ENCODE data around the gene SPRING1. TPM values are rescaled to one million over a fixed set of nuclear protein-coding genes. Genes with fewer than 3 reads are reported as not detected.

SPRING1 gene
- total and polyA plus RNA-seq, 12 donors, result 9.7 to 33.9 (median 25.8) TPM

- Histone ChIP-seq H3K36me3 (replicated peaks in 1 of 2) (peaks cover 0 to 12% of the 10 kb centered on the region in 2 donors), H3K27ac (no peak overlapping the region), H3K27me3 (no peaks in the 10 kb centered on the region), H3K9me3 (replicated peaks in 1 of 3) (no peaks in the 10 kb centered on the region), H3K4me3 (no peak overlapping the region), H3K4me1 (replicated peaks in 1 of 2) (peaks cover 0 to 19% of the 10 kb centered on the region in 2 donors)
- WGBS, 4 donors, result 90 to 93% (median 92%) methylated on average over 10 of the region's 10 CpGs
- no peak for TF ChIP-seq CTCF (IDR thresholded peaks at IDR 0.05)
- TF ChIP-seq POLR2A (IDR thresholded peaks at IDR 0.05), result no peak
- intact Hi-C loops (cut with DNase I), result no loop called here
- DNase-seq, result no peak
These were observed 2.8 kb downstream of the SPRING1 start for GRCh38 chr12:116735084-116735483.

- Histone ChIP-seq H3K36me3 (replicated peaks in 1 of 2) (peaks cover 0 to 12% of the 10 kb centered on the region in 2 donors), H3K9me3 (replicated peaks in 1 of 3) (no peaks in the 10 kb centered on the region), H3K27ac (peak overlapping the region in 2 of 5 donors; percentile 15 to 31), H3K27me3 (no peaks in the 10 kb centered on the region), H3K4me3 (no peak overlapping the region), H3K4me1 (replicated peaks in 1 of 2) (peaks cover 0 to 19% of the 10 kb centered on the region in 2 donors)
- intact Hi-C loops (cut with DNase I), result no loop called here
- WGBS, 4 donors, result 87 to 96% (median 94%) methylated on average over 5 of the region's 5 CpGs
- DNase-seq, result no peak
- no peak for TF ChIP-seq POLR2A (IDR thresholded peaks at IDR 0.05)
These were observed 3.6 kb downstream of the SPRING1 start for GRCh38 chr12:116734156-116734768.

DNA sequence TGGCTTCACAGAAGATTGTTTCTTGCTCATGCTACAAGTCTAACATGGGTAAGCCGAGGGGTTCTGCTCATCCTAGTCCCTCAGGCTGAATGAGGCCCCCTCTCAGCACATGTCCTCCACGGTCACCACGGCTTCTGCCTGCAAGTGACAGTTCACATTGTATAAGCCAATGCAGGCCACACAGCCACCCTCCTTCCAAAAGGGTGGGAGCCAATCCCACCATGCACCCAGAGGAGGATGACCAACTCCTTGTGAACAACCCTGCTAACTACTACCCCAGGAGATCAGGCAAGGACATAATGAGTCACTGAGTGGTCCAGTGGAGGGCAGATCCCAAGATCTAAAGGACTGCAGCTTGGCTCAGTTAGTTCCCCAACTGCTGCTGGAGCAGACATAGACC lies 6.1 kb downstream of the SPRING1 start:
- 90 to 98% (median 94%) methylated on average over 2 to 3 of the region's 3 CpGs for WGBS, 4 donors
- intact Hi-C loops (cut with DNase I), result no loop called here
- TF ChIP-seq CTCF (IDR thresholded peaks at IDR 0.05), result no peak
- TF ChIP-seq POLR2A (IDR thresholded peaks at IDR 0.05), result no peak

DNA sequence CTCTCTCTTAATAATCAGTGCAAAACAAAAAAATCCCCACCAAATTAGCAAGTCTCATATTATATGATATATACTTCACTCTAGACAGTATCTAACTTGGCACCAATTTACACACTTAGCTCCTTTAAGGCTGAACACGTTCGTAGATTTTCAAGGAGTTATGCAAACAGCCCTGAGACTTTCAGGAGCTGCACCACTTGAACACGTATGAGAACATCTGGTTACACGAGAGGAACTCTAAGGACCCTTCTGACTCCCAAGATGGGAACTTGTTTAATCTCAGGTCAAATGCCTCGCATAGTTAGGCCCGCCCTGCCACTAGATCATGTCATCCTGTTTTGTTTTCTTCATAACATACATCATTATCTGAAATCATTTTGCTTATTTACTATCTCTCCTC lies 10.0 kb downstream of the SPRING1 start:
- Histone ChIP-seq H3K4me1 (replicated peaks in 1 of 2) (peaks cover 0 to 15% of the 10 kb centered on the region in 2 donors), H3K4me3 (no peak overlapping the region), H3K9me3 (replicated peaks in 1 of 3) (no peaks in the 10 kb centered on the region), H3K27me3 (no peaks in the 10 kb centered on the region), H3K36me3 (replicated peaks in 1 of 2) (no peaks in the 10 kb centered on the region), H3K27ac (no peak overlapping the region)
- 57 to 68% (median 64%) methylated on average over 6 of the region's 6 CpGs for WGBS, 4 donors
- intact Hi-C loops (cut with DNase I), result no loop called here
- peak in 1 of 7 donors; percentile 35 for DNase-seq
- TF ChIP-seq CTCF (IDR thresholded peaks at IDR 0.05) (no peak), POLR2A (IDR thresholded peaks at IDR 0.05) (no peak)

More for the DNA sequence above, 6.1 kb downstream of the SPRING1 start:
- Histone ChIP-seq H3K27me3 (no peaks in the 10 kb centered on the region), H3K36me3 (replicated peaks in 1 of 2) (peaks cover 0 to 12% of the 10 kb centered on the region in 2 donors), H3K27ac (no peak overlapping the region), H3K9me3 (replicated peaks in 1 of 3) (no peaks in the 10 kb centered on the region), H3K4me3 (no peak overlapping the region), H3K4me1 (replicated peaks in 1 of 2) (peaks cover 0 to 13% of the 10 kb centered on the region in 2 donors)
- DNase-seq, result no peak

- WGBS, 4 donors, result 78 to 89% (median 85%) methylated on average over 3 of the region's 3 CpGs
- TF ChIP-seq POLR2A (IDR thresholded peaks at IDR 0.05) (no peak), CTCF (IDR thresholded peaks at IDR 0.05) (no peak)
- H3K4me3 ChIP-seq, result no peak overlapping the region
- DNase-seq, result no peak
- H3K27me3 ChIP-seq, result no peaks in the 10 kb centered on the region
- H3K4me1 ChIP-seq (replicated peaks in 1 of 2), result peaks cover 0 to 15% of the 10 kb centered on the region in 2 donors
- H3K36me3 ChIP-seq (replicated peaks in 1 of 2), result no peaks in the 10 kb centered on the region
- no peaks in the 10 kb centered on the region for H3K9me3 ChIP-seq (replicated peaks in 1 of 3)
- no peak overlapping the region for H3K27ac ChIP-seq
- intact Hi-C loops (cut with DNase I), result no loop called here
These were observed 10.6 kb downstream of the SPRING1 start for GRCh38 chr12:116727261-116727660.
